ENCODE measurements around the gene RER1.

RER1 gene

GRCh38 chr1:2408859-2409276 lies 17.2 kb downstream of the RER1 start:
- DNase-seq, result no peak

- no peak for DNase-seq
Observed at GRCh38 chr1:2409745-2410144, 18.1 kb downstream of the RER1 start.

DNA sequence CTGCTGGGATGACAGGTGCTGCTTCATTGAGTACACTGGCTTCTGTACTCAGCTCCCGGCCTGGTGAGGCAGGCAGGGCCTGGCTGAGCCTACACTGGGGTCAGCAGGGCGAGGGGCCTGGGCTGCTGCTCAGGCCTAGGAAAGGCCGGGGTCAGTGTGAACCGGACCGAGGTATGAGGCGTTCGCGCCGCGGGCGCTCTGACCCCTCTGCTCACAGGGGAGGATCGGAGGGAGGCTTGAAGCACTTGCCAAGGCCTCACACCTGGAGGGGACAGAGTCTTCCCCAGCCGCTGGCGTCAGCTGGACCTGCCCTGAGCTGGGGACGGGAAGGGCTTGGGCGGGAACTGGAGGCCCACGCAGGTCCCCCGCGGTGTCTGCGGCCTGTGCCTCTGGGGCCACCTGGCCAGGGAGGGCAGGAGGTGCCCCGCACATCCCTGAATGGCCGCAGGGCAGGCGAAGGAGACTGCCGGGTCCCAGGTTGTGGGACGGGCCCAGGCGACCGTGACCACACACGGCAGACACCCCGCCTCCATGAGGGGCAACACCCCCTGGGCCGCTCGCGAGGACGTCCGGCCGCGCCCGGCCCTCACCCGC lies 20.3 kb downstream of the RER1 start:
- no peak for DNase-seq

- peak; percentile 100 for DNase-seq
Observed at GRCh38 chr1:2412395-2412772, 20.7 kb downstream of the RER1 start, which contains the start of gene PEX10. Gene PEX10 (minus strand): TSS chr1:2412564. CDS start chr1:2412502, 62 bp downstream.

- DNase-seq, result peak; percentile 25
Observed at GRCh38 chr1:2412773-2413494, 21.3 kb downstream of the RER1 start.

GRCh38 chr1:2413495-2414296 lies 22.1 kb downstream of the RER1 start:
- peak; percentile 21 for DNase-seq

- peak; percentile 79 for DNase-seq
Observed at GRCh38 chr1:2414297-2414958, 22.8 kb downstream of the RER1 start.

DNA sequence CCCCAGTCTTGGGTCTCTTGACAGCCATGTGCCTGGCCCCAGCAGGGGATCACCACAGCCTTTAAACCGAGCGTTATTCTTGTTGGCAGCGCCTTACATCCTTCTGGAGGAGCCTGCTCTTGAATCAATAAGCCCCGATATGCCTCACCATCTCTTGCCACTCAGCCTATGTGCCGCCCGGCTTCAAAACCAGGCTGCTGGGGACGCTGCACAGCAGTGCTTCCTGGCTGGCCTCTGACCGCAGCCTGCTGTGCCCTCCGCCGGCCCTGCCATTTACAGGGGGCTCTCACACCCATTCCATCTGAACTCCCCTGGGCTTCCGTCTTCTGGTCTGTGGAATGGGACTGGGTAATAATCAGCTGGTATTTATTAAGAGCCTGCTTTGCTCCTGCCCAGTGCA lies 23.7 kb downstream of the RER1 start:
- DNase-seq, result no peak

DNA sequence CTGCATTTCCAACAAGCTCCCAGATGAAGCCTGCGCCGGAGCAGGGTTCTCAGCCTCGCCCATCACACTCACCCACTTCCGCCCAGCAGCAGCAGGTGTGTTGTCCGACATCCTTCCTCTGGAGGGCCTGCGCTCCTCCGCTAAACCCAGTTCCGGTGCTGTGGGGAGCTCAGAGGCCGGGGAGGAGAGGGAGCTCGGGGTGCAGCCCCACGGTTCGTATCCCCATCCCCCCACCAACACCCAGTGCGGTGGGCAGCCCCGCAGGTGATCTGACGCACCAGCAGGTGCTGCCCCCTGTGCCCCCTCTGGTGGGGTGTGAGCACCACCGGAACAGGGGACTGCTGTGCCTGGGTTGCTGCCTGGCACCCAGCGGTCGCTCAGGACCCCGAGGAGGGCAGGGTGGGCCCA lies 24.2 kb downstream of the RER1 start:
- DNase-seq, result peak; percentile 45

GRCh38 chr1:2416403-2416802 lies 24.8 kb downstream of the RER1 start:
- no peak for DNase-seq

GRCh38 chr1:2417083-2417832 lies 25.6 kb downstream of the RER1 start:
- no peak for DNase-seq

GRCh38 chr1:2417833-2418225 lies 26.2 kb downstream of the RER1 start:
- DNase-seq, result no peak

DNA sequence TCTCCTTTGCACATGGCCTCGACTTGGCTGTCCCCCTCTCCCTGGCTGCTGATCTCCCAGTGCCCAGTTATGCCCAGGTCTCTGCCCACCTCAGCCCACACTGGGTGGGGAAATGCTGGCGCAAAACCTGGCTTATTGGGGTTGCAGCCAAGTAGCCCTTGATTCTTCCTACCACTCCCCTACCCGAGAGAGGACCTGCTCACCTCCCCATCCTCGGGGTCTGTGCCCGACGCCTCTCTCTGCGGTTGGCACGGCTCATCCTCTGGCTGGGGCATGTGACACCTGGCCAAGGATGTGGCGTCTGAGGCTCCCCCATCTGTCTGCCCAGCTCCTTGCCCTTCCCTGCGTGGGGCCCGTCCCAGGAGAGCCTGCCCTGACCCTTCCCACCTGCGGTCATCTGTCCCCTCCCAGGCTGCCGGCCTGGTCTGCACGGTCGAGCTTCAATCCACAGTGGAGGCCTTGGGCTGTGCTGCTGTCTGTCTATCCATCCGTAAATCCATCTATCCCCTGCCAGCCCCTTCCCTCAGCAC lies 27.2 kb downstream of the RER1 start:
- no peak for DNase-seq

- DNase-seq, result no peak
Observed at GRCh38 chr1:2419416-2419815, 27.8 kb downstream of the RER1 start.

- DNase-seq, result no peak
Observed at GRCh38 chr1:2422523-2422922, 30.9 kb downstream of the RER1 start.

GRCh38 chr1:2425892-2426291 lies 34.3 kb downstream of the RER1 start:
- DNase-seq, result no peak

GRCh38 chr1:2426540-2426939 lies 34.9 kb downstream of the RER1 start:
- DNase-seq, result no peak

DNA sequence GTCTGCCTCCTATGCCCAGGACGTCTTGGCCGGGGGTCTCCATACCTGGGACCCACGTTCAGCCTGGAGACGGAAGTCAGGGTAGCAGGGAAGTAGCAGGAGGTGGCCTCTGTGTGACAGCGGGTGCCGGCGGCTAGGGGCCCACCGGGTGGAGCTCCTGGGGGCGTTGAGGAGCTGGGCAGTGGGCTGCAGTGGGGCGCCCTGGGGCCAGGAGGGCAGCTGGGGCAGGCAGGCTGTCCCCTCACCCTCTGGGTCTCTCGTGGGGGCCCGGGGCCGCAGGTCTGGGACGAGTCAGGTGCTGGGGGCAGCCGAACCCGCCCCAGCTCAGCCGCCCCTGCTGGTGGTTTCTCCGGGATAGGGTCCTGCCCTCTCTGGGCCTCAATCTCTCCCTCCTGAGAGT lies 35.4 kb downstream of the RER1 start:
- no peak for DNase-seq

DNA sequence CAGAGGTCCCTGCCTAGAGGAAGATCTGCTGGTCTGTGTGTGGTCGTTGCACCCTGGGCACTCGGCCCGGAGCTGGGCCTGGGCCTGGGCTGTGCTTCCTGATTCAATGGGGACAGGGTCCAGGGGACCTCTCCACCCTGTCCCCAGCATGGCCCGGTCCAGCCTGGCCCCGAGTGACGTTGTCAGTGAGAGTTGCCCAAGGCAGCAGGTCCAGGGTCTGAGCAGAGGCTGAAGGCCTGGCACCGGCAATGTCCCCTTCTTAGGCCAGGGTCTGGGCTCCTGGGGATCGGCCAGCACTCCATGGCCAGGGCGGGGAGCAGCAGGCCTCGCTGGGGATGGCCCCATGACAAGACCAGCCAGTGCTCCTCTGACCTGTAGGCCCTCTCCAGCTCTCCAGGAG lies 36.3 kb downstream of the RER1 start:
- no peak for DNase-seq

- DNase-seq, result no peak
Observed at GRCh38 chr1:2428490-2428889, 36.8 kb downstream of the RER1 start.

GRCh38 chr1:2429780-2430591 lies 38.3 kb downstream of the RER1 start:
- DNase-seq, result no peak

- DNase-seq, result no peak
Observed at GRCh38 chr1:2430592-2430973, 38.9 kb downstream of the RER1 start.
